HG03342 (cell line): Measurements from ENCODE around the gene KCTD16.

Experiments
- ATAC-seq: cut with Tn5 transposase; IDR thresholded peaks from one replicate; pipeline ENCODE4 v1.9.1; 2021; ENCODE audit warnings: mild to moderate bottlenecking, moderate library complexity; ENCODE audit not compliant: unreplicated experiment

Gene KCTD16

GRCh38 chr5:144504929-144505577 is 334.4 kb downstream of the KCTD16 start:
- ATAC-seq: no peak

- ATAC-seq: no peak
These were observed 340.3 kb downstream of the KCTD16 start for GRCh38 chr5:144510845-144511579.

GRCh38 chr5:144511580-144512072 is 341.0 kb downstream of the KCTD16 start:
- no peak for ATAC-seq

- no peak for ATAC-seq
These were observed 352.0 kb downstream of the KCTD16 start for GRCh38 chr5:144522698-144523097.

- ATAC-seq: no peak
These were observed 354.3 kb downstream of the KCTD16 start for GRCh38 chr5:144525000-144525399.

GRCh38 chr5:144531188-144531587 is 360.5 kb downstream of the KCTD16 start:
- no peak for ATAC-seq
